ENCODE results near the gene DST. TPM values are rescaled to one million over a fixed set of nuclear protein-coding genes. Genes with fewer than 3 reads are reported as not detected.

Gene DST
- 19.1 TPM for total RNA-seq (2013)
- polyA plus RNA-seq (1 to 10 TPM; 1.1 to 7.4 (median 3.2) TPM), polyA minus RNA-seq (12.6 and 14.4 TPM in 2 replicates), total RNA-seq (18.8 to 148 (median 88.0) reads per million in 11 experiments)

GRCh38 chr6:56642366-56643261, at the start of gene DST:
TSS of gene DST (minus strand) at chr6:56642889.
- H3K4me1 Mint-ChIP-seq = no peaks in the 10 kb centered on the region
- Histone ChIP-seq H3K4me2 (replicated peaks; ENCODE audit: extremely low read depth, low read length, poor library complexity, severe bottlenecking) (no peak within 1 kb of the TSS), H3K27ac (ENCODE audit: low read depth in 1 of 2, low read length in 2 of 2) (no peak within 1 kb of the TSS)

More at GRCh38 chr6:56642366-56643261, at the start of gene DST:
- Mint-ChIP-seq H3K9me3 (no peaks in the 10 kb centered on the region), H3K27me3 (ENCODE audit: low read depth in 3 of 3) (no peaks in the 10 kb centered on the region), H3K36me3 (peaks cover 8 to 10% of the 10 kb centered on the region in 2 donors), H3K4me3 (no peak within 1 kb of the TSS), H3K27ac (no peak within 1 kb of the TSS)
- peaks cover 3 to 5% of the 10 kb centered on the region in 2 donors for H3K36me3 ChIP-seq (replicated peaks in 1 of 2; ENCODE audit: control insufficient read depth in 1 of 2, insufficient read depth in 2 of 2, low read length in 2 of 2)
- no peak within 1 kb of the TSS for H3K9ac ChIP-seq (ENCODE audit: insufficient read depth, low read length, poor library complexity, severe bottlenecking)
- H2AFZ ChIP-seq (ENCODE audit: insufficient read depth, low read depth, low read length, poor library complexity, severe bottlenecking) = no peak within 1 kb of the TSS
- H3K27me3 ChIP-seq (ENCODE audit: control insufficient read depth in 2 of 2, insufficient read depth in 2 of 2, low read length in 2 of 2) = no peaks in the 10 kb centered on the region
- no peaks in the 10 kb centered on the region for H3K79me2 ChIP-seq (ENCODE audit: insufficient read depth, low read length)
- H3K9me3 ChIP-seq (replicated peaks in 1 of 2; ENCODE audit: control insufficient read depth in 1 of 2, insufficient read depth in 1 of 2, low read length in 2 of 2) = no peaks in the 10 kb centered on the region
- H3K4me1 ChIP-seq (ENCODE audit: control insufficient read depth in 1 of 2, insufficient read depth in 2 of 2, low read length in 2 of 2) = no peaks in the 10 kb centered on the region
- intact Hi-C loops (cut with micrococcal nuclease) = loop anchor here in 1 of 2 donors (10.0 kb wide), 1 partner anchor 122 kb away; no protein-coding TSS in a partner anchor
- 85% methylated on average over 2 of the region's 7 CpGs for WGBS (ENCODE audit: insufficient coverage)
- H3K4me3 ChIP-seq (replicated peaks in 1 of 3; ENCODE audit: low read depth in 2 of 3, low read length in 3 of 3) = no peak within 1 kb of the TSS
- no peak for TF ChIP-seq CTCF (IDR thresholded peaks at IDR 0.05)
- H4K20me1 ChIP-seq (ENCODE audit: insufficient read depth, low read length) = no peaks in the 10 kb centered on the region
- no peak for DNase-seq

All from CD14-positive monocyte (primary cell).